CD4-positive, alpha-beta T cell (primary cell): ENCODE results near the gene CLIP2. TPM values are rescaled to one million over a fixed set of nuclear protein-coding genes. Genes with fewer than 3 reads are reported as not detected.

Experiments used
- ATAC-seq: fragments of 200-7000 bp; cut with Tn5 transposase; one replicate; pipeline ENCODE4 v1.10.0; 2022; ENCODE audit warnings: mild to moderate bottlenecking; ENCODE audit not compliant: poor library complexity
- CTCF ChIA-PET: fragments of 350-600 bp; sonication (Branson Sonifier 250); formaldehyde crosslinking; loops from one replicate; lab custom pipeline; 2021; ENCODE audit warnings: antibody characterized with exemption, inconsistent platforms; lab: Charles Lee
- POLR2A ChIA-PET: fragments of 350-600 bp; sonication (Branson Sonifier 250); formaldehyde crosslinking; loops from one replicate; lab custom pipeline; 2021; ENCODE audit warnings: antibody characterized with exemption, inconsistent platforms; lab: Charles Lee
- DNase-seq, 14 experiments: peaks; one replicate each; pipeline ENCODE4 v3.0.0-alpha.2; 2013 to 2020; ENCODE audit warnings: mixed read lengths in 2 of 14
- H3K27ac ChIP-seq, 2 donors: one replicate each; pipeline versions ENCODE4 v1.5.1 to v1.7.0; 2013; ENCODE audit warnings: low read length in 2 of 2, low read depth in 1 of 2, mild to moderate bottlenecking in 1 of 2
- H3K27me3 ChIP-seq, 2 experiments: 1 replicate in 1 of 2; 2 replicates in 1 of 2; pipeline versions ENCODE4 v1.6.1 to v1.7.0; 2013; ENCODE audit warnings: low read length in 2 of 2, control low read depth in 1 of 2, mild to moderate bottlenecking in 1 of 2, moderate library complexity in 1 of 2; ENCODE audit not compliant: insufficient read depth in 2 of 2, control insufficient read depth in 1 of 2
- H3K36me3 ChIP-seq: one replicate; pipeline ENCODE4 v1.6.1; 2013; ENCODE audit warnings: low read length, control low read depth; ENCODE audit not compliant: insufficient read depth
- H3K4me1 ChIP-seq: one replicate; pipeline ENCODE4 v1.6.1; 2013; ENCODE audit warnings: low read length, control low read depth; ENCODE audit not compliant: insufficient read depth
- H3K4me3 ChIP-seq: one replicate; pipeline ENCODE4 v1.5.1; 2013; ENCODE audit warnings: mild to moderate bottlenecking, low read length, moderate library complexity
- H3K9me3 ChIP-seq, 2 experiments: 1 replicate in 1 of 2; 2 replicates in 1 of 2; pipeline versions ENCODE4 v1.6.1 to v1.7.0; 2013; ENCODE audit warnings: low read length in 2 of 2, mild to moderate bottlenecking in 2 of 2, control low read depth in 1 of 2, moderate library complexity in 1 of 2; ENCODE audit not compliant: control insufficient read depth in 1 of 2, insufficient read depth in 1 of 2
- H3K27ac Mint-ChIP-seq: one replicate; pipeline ENCODE4 v1.8.0; 2020; ENCODE audit warnings: mixed read lengths
- H3K27me3 Mint-ChIP-seq: one replicate; pipeline ENCODE4 v1.8.0; 2021; ENCODE audit warnings: mixed read lengths
- H3K36me3 Mint-ChIP-seq: one replicate; pipeline ENCODE4 v1.8.0; 2021; ENCODE audit warnings: low read depth, mixed read lengths
- H3K4me1 Mint-ChIP-seq: one replicate; pipeline ENCODE4 v1.8.0; 2021; ENCODE audit warnings: low read depth, mixed read lengths
- H3K4me3 Mint-ChIP-seq: one replicate; pipeline ENCODE4 v1.8.0; 2020; ENCODE audit warnings: mild to moderate bottlenecking, mixed read lengths
- H3K9me3 Mint-ChIP-seq: one replicate; pipeline ENCODE4 v1.8.0; 2020; ENCODE audit warnings: mixed read lengths
- CTCF ChIP-seq: fragments of 200-600 bp; IDR thresholded peaks from one replicate; pipeline ENCODE4 v1.8.0; 2022; ENCODE audit warnings: antibody characterized with exemption, mild to moderate bottlenecking
- intact Hi-C, 2 experiments: fragments of 100-400 bp; cut with DNase I in 1 of 2; cut with micrococcal nuclease in 1 of 2; formaldehyde crosslinking; loops; one replicate each; pipeline versions ENCODE4 v1.15.1 to v1.9.0; 2023 to 2025; cut with DNase I, micrococcal nuclease
- total RNA-seq, 174 experiments: library from RNA in 2 of 174; stranded (reverse) in 2 of 174; gene quantifications; one replicate each; pipeline ENCODE4 v1.2.3 and lab custom pipeline; 2021 to 2026

Gene CLIP2
- total RNA-seq, 2 experiments from 2014 or later = 2.4 to 2.7 TPM

- Mint-ChIP-seq H3K27me3 (no peaks in the 10 kb centered on the region), H3K4me1 (peaks cover 19% of the 10 kb centered on the region), H3K27ac (no peak overlapping the region), H3K4me3 (no peak overlapping the region), H3K36me3 (peaks cover 8% of the 10 kb centered on the region), H3K9me3 (no peaks in the 10 kb centered on the region)
- TF ChIP-seq CTCF = no peak
- no peak for ATAC-seq
- ChIA-PET CTCF (no interaction called here), POLR2A (no interaction called here)
- Histone ChIP-seq H3K9me3 (no peaks in the 10 kb centered on the region), H3K4me1 (peaks cover 19% of the 10 kb centered on the region), H3K4me3 (no peak overlapping the region), H3K27me3 (no peaks in the 10 kb centered on the region), H3K36me3 (no peaks in the 10 kb centered on the region), H3K27ac (no peak overlapping the region)
- no peak for DNase-seq
- intact Hi-C loops = no loop called here
Measured at GRCh38 chr7:74258639-74259038, 30.6 kb upstream of the CLIP2 start.

- no peak overlapping the region for H3K27ac ChIP-seq
- H3K4me3 Mint-ChIP-seq = no peak overlapping the region
- H3K36me3 ChIP-seq = no peaks in the 10 kb centered on the region
- H3K4me3 ChIP-seq = no peak overlapping the region
- H3K36me3 Mint-ChIP-seq = no peaks in the 10 kb centered on the region
- no peak overlapping the region for H3K27ac Mint-ChIP-seq
- no peaks in the 10 kb centered on the region for H3K4me1 ChIP-seq
- no peaks in the 10 kb centered on the region for H3K9me3 ChIP-seq
- ChIA-PET CTCF (interaction anchor here (0.7 kb wide), 1 partner anchor 1341 kb away, joined by 4 read pairs; no protein-coding TSS in a partner anchor), POLR2A (no interaction called here)
- intact Hi-C loops = no loop called here
- no peaks in the 10 kb centered on the region for H3K9me3 Mint-ChIP-seq
- H3K27me3 Mint-ChIP-seq = peaks cover 5% of the 10 kb centered on the region
- TF ChIP-seq CTCF = no peak
- no peak for ATAC-seq
- no peaks in the 10 kb centered on the region for H3K27me3 ChIP-seq
- H3K4me1 Mint-ChIP-seq = no peaks in the 10 kb centered on the region
- DNase-seq = no peak
Measured at GRCh38 chr7:74262639-74263398, 26.4 kb upstream of the CLIP2 start.

- Histone ChIP-seq H3K9me3 (no peaks in the 10 kb centered on the region), H3K4me3 (no peak overlapping the region), H3K27me3 (no peaks in the 10 kb centered on the region), H3K4me1 (no peaks in the 10 kb centered on the region), H3K36me3 (no peaks in the 10 kb centered on the region), H3K27ac (no peak overlapping the region)
- CTCF ChIA-PET = no interaction called here
- Mint-ChIP-seq H3K9me3 (no peaks in the 10 kb centered on the region), H3K27me3 (peaks cover 9% of the 10 kb centered on the region), H3K4me1 (no peaks in the 10 kb centered on the region), H3K27ac (no peak overlapping the region), H3K4me3 (no peak overlapping the region), H3K36me3 (no peaks in the 10 kb centered on the region)
- intact Hi-C loops = no loop called here
- no peak for TF ChIP-seq CTCF
- POLR2A ChIA-PET = no interaction called here
- DNase-seq (no peak), ATAC-seq (no peak)
Measured at GRCh38 chr7:74263399-74264120, 25.6 kb upstream of the CLIP2 start.
